ENCODE data around the gene ETS1. TPM values are rescaled to one million over a fixed set of nuclear protein-coding genes. Genes with fewer than 3 reads are reported as not detected.

Gene ETS1
- total RNA-seq, 1 experiment from 2014 or later, result 3.7 TPM

DNA sequence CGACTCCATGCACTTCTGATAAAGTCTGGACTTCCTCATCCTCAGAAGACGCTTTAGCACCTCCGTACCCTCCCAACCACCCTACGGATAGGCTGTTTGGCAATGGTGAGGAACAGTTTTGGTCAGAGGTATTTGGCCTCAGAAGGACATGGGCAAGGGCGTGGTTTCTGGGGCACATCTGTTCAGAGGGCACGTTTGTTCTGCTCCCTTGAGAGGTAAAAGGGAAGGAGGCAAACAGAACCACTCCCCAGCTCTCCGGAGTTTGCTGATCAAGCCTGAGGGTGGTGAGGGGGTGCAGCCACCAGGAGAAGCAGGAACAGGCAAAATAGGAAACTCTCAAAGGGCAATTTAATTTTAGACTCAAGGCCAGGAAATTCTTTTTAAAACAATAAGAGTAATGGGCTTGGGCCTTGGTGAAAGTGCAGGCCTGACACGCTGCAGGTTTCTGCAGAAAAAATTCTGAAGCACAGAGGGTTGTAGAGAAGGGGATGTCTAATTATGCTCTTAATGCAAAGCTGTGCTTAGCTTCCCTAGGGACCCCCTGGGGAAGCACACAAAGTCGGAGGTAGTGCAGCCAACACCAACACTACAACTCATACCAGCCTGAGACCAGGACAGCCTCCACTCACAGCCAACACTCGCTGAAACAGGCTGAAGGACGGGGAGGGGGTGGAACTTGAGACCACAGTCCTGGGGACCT lies 23.3 kb downstream of the ETS1 start:
- no peak for DNase-seq (ENCODE audit: low spot score)
- H3K27me3 ChIP-seq (replicated peaks; ENCODE audit: insufficient read depth, low read depth, low read length, poor library complexity), result peaks cover 27% of the 10 kb centered on the region
- H3K36me3 ChIP-seq (ENCODE audit: insufficient read depth, low read length, poor library complexity, severe bottlenecking), result no peaks in the 10 kb centered on the region
- CTCF ChIA-PET, result no interaction called here
- H3K4me1 ChIP-seq (ENCODE audit: insufficient read depth, low read length, poor library complexity, severe bottlenecking), result no peaks in the 10 kb centered on the region
- H3K4me3 ChIP-seq (ENCODE audit: low read depth, low read length, poor library complexity, severe bottlenecking), result no peak overlapping the region
- TF ChIP-seq EZH2 (IDR thresholded peaks at IDR 0.05; ENCODE audit: borderline replicate concordance, low read depth, low read length, poor library complexity, severe bottlenecking), result no peak
- no peak for TF ChIP-seq CTCF (conservative IDR thresholded peaks at IDR 0.05; ENCODE audit: low read depth, low read length)
- POLR2A ChIA-PET (ENCODE audit: low non-redundant PET), result no interaction called here
- BruUV-seq (replicated peaks), result no TSS peak
- intact Hi-C loops (cut with micrococcal nuclease; ENCODE audit: unreplicated experiment), result no loop called here
- H3K9me3 ChIP-seq (ENCODE audit: low read depth, low read length, poor library complexity, severe bottlenecking), result no peaks in the 10 kb centered on the region
- H3K27ac ChIP-seq (ENCODE audit: low read depth, low read length, poor library complexity, severe bottlenecking), result no peak overlapping the region

DNA sequence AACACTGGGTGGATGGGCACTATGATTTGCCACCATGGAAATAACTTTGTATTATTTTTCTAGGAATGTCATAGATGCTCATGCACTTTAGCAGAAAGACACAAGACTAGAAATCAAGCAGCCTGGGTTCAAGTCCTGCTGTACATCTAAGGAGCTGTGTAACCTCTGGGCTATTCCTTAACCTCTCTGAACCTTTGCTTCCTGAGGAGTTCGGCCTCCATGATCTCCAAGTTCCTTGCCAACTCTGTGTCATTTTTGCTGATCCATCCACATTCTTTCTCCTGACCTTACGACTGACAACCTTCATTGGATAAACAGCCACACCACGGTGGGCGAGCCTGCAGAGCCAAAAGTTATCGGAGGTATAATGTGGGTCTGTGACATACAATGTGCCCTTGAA lies 24.1 kb downstream of the ETS1 start:
- POLR2A ChIA-PET (ENCODE audit: low non-redundant PET), result no interaction called here
- BruUV-seq (replicated peaks), result no TSS peak
- TF ChIP-seq EZH2 (IDR thresholded peaks at IDR 0.05; ENCODE audit: borderline replicate concordance, low read depth, low read length, poor library complexity, severe bottlenecking) (no peak), CTCF (conservative IDR thresholded peaks at IDR 0.05; ENCODE audit: low read depth, low read length) (no peak)
- Histone ChIP-seq H3K9me3 (ENCODE audit: low read depth, low read length, poor library complexity, severe bottlenecking) (no peaks in the 10 kb centered on the region), H3K27me3 (replicated peaks; ENCODE audit: insufficient read depth, low read depth, low read length, poor library complexity) (peaks cover 27% of the 10 kb centered on the region), H3K27ac (ENCODE audit: low read depth, low read length, poor library complexity, severe bottlenecking) (no peak overlapping the region), H3K4me3 (ENCODE audit: low read depth, low read length, poor library complexity, severe bottlenecking) (no peak overlapping the region), H3K4me1 (ENCODE audit: insufficient read depth, low read length, poor library complexity, severe bottlenecking) (no peaks in the 10 kb centered on the region), H3K36me3 (ENCODE audit: insufficient read depth, low read length, poor library complexity, severe bottlenecking) (no peaks in the 10 kb centered on the region)
- CTCF ChIA-PET, result no interaction called here
- DNase-seq (ENCODE audit: low spot score), result no peak
- intact Hi-C loops (cut with micrococcal nuclease; ENCODE audit: unreplicated experiment), result no loop called here

GRCh38 chr11:128559496-128560103 lies 27.8 kb downstream of the ETS1 start:
- Histone ChIP-seq H3K4me3 (ENCODE audit: low read depth, low read length, poor library complexity, severe bottlenecking) (no peak overlapping the region), H3K9me3 (ENCODE audit: low read depth, low read length, poor library complexity, severe bottlenecking) (no peaks in the 10 kb centered on the region), H3K36me3 (ENCODE audit: insufficient read depth, low read length, poor library complexity, severe bottlenecking) (no peaks in the 10 kb centered on the region), H3K27ac (ENCODE audit: low read depth, low read length, poor library complexity, severe bottlenecking) (no peak overlapping the region), H3K27me3 (replicated peaks; ENCODE audit: insufficient read depth, low read depth, low read length, poor library complexity) (peaks cover 19% of the 10 kb centered on the region), H3K4me1 (ENCODE audit: insufficient read depth, low read length, poor library complexity, severe bottlenecking) (no peaks in the 10 kb centered on the region)
- TF ChIP-seq CTCF (conservative IDR thresholded peaks at IDR 0.05; ENCODE audit: low read depth, low read length) (no peak), EZH2 (IDR thresholded peaks at IDR 0.05; ENCODE audit: borderline replicate concordance, low read depth, low read length, poor library complexity, severe bottlenecking) (no peak)
- ChIA-PET POLR2A (ENCODE audit: low non-redundant PET) (no interaction called here), CTCF (no interaction called here)
- intact Hi-C loops (cut with micrococcal nuclease; ENCODE audit: unreplicated experiment), result loop anchor here (5.0 kb wide), 1 partner anchor 273 kb away; no protein-coding TSS in a partner anchor
- no peak for DNase-seq (ENCODE audit: low spot score)
- BruUV-seq (replicated peaks), result no TSS peak

Data from A673 (cell line).